ENCODE data around the gene UAP1L1.

The UAP1L1 gene

GRCh38 chr9:137082925-137083290, 5.6 kb downstream of the UAP1L1 start:
- H4K20me1 ChIP-seq (ENCODE audit: insufficient read depth, low read length): no peaks in the 10 kb centered on the region
- H3K36me3 ChIP-seq (ENCODE audit: insufficient read depth, low read length): peaks cover 33% of the 10 kb centered on the region
- H3K4me1 ChIP-seq (ENCODE audit: insufficient read depth, low read length, severe bottlenecking): peaks cover 27% of the 10 kb centered on the region
- no peak overlapping the region for H3K4me3 ChIP-seq (ENCODE audit: low read depth, low read length, poor library complexity, severe bottlenecking)
- no peak overlapping the region for H3K9ac ChIP-seq (ENCODE audit: low read length)
- TF ChIP-seq CTCF (IDR thresholded peaks at IDR 0.05; ENCODE audit: low read length) (no peak), EZH2 (IDR thresholded peaks at IDR 0.05; ENCODE audit: borderline replicate concordance, low read length) (no peak)
- H3F3A ChIP-seq (ENCODE audit: insufficient read depth, low read length): no peaks in the 10 kb centered on the region
- H2AFZ ChIP-seq (ENCODE audit: low read length): no peak overlapping the region
- no peaks in the 10 kb centered on the region for H3K9me3 ChIP-seq (ENCODE audit: low read length)
- no peaks in the 10 kb centered on the region for H3K9me2 ChIP-seq (ENCODE audit: low read depth, low read length)
- H3K4me2 ChIP-seq (ENCODE audit: low read length): no peak overlapping the region
- peak overlapping the region; percentile 31 for H3K27ac ChIP-seq (ENCODE audit: low read depth, low read length, poor library complexity, severe bottlenecking)
- H3K79me2 ChIP-seq (ENCODE audit: insufficient read depth, low read length): no peaks in the 10 kb centered on the region
- H3K27me3 ChIP-seq (ENCODE audit: insufficient read depth, low read length): no peaks in the 10 kb centered on the region; the same call in 1 of the 2 replicates

DNA sequence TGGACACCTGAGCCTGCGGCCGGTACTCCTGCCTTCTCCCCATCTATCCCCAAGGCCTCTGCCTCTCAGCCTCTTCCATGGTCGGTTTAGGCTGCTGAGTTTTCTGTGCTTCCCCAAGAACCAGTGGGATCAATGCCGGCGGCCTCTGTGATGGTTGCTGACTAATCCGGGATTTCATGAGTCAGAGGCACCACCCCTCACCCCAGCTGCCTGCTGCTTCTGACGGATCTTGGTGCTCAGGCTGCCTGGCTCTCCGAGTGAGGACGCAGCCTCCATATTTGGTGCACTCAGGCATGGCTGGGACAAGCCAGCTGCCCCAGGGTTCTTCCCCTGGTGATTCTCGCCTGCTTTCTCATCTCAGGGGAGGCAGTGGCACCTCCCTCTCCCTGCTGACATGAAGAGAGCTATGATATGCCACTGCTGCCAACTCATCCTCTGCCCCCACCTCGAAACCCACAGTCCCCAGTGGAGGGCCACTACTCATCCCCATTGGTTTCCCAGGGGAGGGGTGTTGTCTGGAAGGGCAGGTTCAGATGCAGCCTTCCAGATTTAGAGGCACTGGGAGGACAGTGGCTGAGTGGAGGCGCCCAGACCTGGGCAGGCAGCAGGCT, 6.2 kb downstream of the UAP1L1 start:
- H3K9me3 ChIP-seq (ENCODE audit: low read length): no peaks in the 10 kb centered on the region
- no peak overlapping the region for H3K9ac ChIP-seq (ENCODE audit: low read length)
- no peak overlapping the region for H3K4me2 ChIP-seq (ENCODE audit: low read length)
- H3K79me2 ChIP-seq (ENCODE audit: insufficient read depth, low read length): no peaks in the 10 kb centered on the region
- no peak overlapping the region for H3K4me3 ChIP-seq (ENCODE audit: low read depth, low read length, poor library complexity, severe bottlenecking)
- H4K20me1 ChIP-seq (ENCODE audit: insufficient read depth, low read length): no peaks in the 10 kb centered on the region
- peaks cover 27% of the 10 kb centered on the region for H3K4me1 ChIP-seq (ENCODE audit: insufficient read depth, low read length, severe bottlenecking)
- H3K36me3 ChIP-seq (ENCODE audit: insufficient read depth, low read length): peaks cover 33% of the 10 kb centered on the region
- H3F3A ChIP-seq (ENCODE audit: insufficient read depth, low read length): no peaks in the 10 kb centered on the region
- peak overlapping the region; percentile 31 for H3K27ac ChIP-seq (ENCODE audit: low read depth, low read length, poor library complexity, severe bottlenecking)
- H3K9me2 ChIP-seq (ENCODE audit: low read depth, low read length): no peaks in the 10 kb centered on the region
- no peak overlapping the region for H2AFZ ChIP-seq (ENCODE audit: low read length)
- TF ChIP-seq CTCF (IDR thresholded peaks at IDR 0.05; ENCODE audit: low read length) (no peak), EZH2 (IDR thresholded peaks at IDR 0.05; ENCODE audit: borderline replicate concordance, low read length) (no peak)
- H3K27me3 ChIP-seq (ENCODE audit: insufficient read depth, low read length): no peaks in the 10 kb centered on the region; the same call in 1 of the 2 replicates

DNA sequence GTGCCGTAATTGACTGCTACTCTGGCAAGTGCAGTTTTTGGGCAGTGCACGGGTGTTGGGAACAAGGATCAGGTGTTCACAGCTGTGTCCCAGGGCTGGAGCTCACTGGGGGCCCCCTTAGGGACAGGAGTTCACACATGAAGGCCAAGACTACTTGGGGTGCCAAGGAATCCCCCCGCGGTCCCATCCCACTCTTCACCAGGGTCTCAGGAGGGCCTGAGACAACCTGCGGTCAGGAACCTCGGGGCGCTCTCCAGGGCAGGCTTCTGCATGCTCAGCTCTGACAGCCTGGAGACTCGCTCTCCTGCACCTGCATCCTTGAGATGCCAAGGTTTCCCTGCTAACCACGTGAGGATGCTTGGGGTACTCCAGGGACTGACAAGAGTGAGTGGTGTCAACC, 7.2 kb downstream of the UAP1L1 start:
- no peak overlapping the region for H3K4me3 ChIP-seq (ENCODE audit: low read depth, low read length, poor library complexity, severe bottlenecking)
- no peak overlapping the region for H3K9ac ChIP-seq (ENCODE audit: low read length)
- H3K27me3 ChIP-seq (ENCODE audit: insufficient read depth, low read length): no peaks in the 10 kb centered on the region; the same call in 1 of the 2 replicates
- H2AFZ ChIP-seq (ENCODE audit: low read length): no peak overlapping the region
- peaks cover 34% of the 10 kb centered on the region for H3K4me1 ChIP-seq (ENCODE audit: insufficient read depth, low read length, severe bottlenecking)
- no peaks in the 10 kb centered on the region for H3K79me2 ChIP-seq (ENCODE audit: insufficient read depth, low read length)
- peaks cover 32% of the 10 kb centered on the region for H3K36me3 ChIP-seq (ENCODE audit: insufficient read depth, low read length)
- no peaks in the 10 kb centered on the region for H3F3A ChIP-seq (ENCODE audit: insufficient read depth, low read length)
- H3K27ac ChIP-seq (ENCODE audit: low read depth, low read length, poor library complexity, severe bottlenecking): no peak overlapping the region
- H3K9me3 ChIP-seq (ENCODE audit: low read length): no peaks in the 10 kb centered on the region
- H3K4me2 ChIP-seq (ENCODE audit: low read length): no peak overlapping the region
- H3K9me2 ChIP-seq (ENCODE audit: low read depth, low read length): no peaks in the 10 kb centered on the region
- no peaks in the 10 kb centered on the region for H4K20me1 ChIP-seq (ENCODE audit: insufficient read depth, low read length)
- TF ChIP-seq EZH2 (IDR thresholded peaks at IDR 0.05; ENCODE audit: borderline replicate concordance, low read length) (no peak), CTCF (IDR thresholded peaks at IDR 0.05; ENCODE audit: low read length) (no peak)
